Renal cortical epithelial cell (primary cell): ENCODE measurements around the gene JAML. TPM values are rescaled to one million over a fixed set of nuclear protein-coding genes. Genes with fewer than 3 reads are reported as not detected.

ENCODE experiments used
- DNase-seq: peaks from one replicate; pipeline ENCODE4 v3.0.0-alpha.2; 2011; ENCODE audit warnings: low read depth
- total RNA-seq: library from RNA; depleted of rRNA; stranded (reverse); fragments of >200 nt; gene quantifications from 2 replicates; pipeline ENCODE4 v1.2.3, GENCODE V29; 2014

JAML gene
- total RNA-seq, result not detected in 2 replicates

- DNase-seq, result no peak
Measured at GRCh38 chr11:118224511-118225188, at the start of gene JAML. TSS of gene JAML (minus strand) at chr11:118225011. CDS start at chr11:118214866, 10,145 bp downstream.

GRCh38 chr11:118274186-118274585, 49.4 kb upstream of the JAML start:
- peak; percentile 82 for DNase-seq

- DNase-seq, result no peak
Measured at GRCh38 chr11:118272001-118272400, 47.2 kb upstream of the JAML start.

- DNase-seq, result no peak
Measured at GRCh38 chr11:118267486-118267885, 42.7 kb upstream of the JAML start.

GRCh38 chr11:118265954-118266353, 41.1 kb upstream of the JAML start:
- DNase-seq, result peak; percentile 65

GRCh38 chr11:118264569-118265465, 40.0 kb upstream of the JAML start:
- peak; percentile 67 for DNase-seq

- peak; percentile 66 for DNase-seq
Measured at GRCh38 chr11:118263695-118264568, 39.1 kb upstream of the JAML start, which contains the start of gene MPZL2. TSS of gene MPZL2 (minus strand) at chr11:118264297. CDS start at chr11:118264153, 144 bp downstream.

- DNase-seq, result no peak
Measured at GRCh38 chr11:118263112-118263511, 38.3 kb upstream of the JAML start.

GRCh38 chr11:118260353-118260752, 35.5 kb upstream of the JAML start:
- DNase-seq, result no peak

- no peak for DNase-seq
Measured at GRCh38 chr11:118259138-118259537, 34.3 kb upstream of the JAML start.

GRCh38 chr11:118258410-118258809, 33.6 kb upstream of the JAML start:
- DNase-seq, result no peak

- DNase-seq, result no peak
Measured at GRCh38 chr11:118252688-118253087, 27.9 kb upstream of the JAML start.

- peak; percentile 91 for DNase-seq
Measured at GRCh38 chr11:118251858-118252652, 27.2 kb upstream of the JAML start, which contains the start of gene MPZL3. TSS of gene MPZL3 (minus strand) at chr11:118252365. CDS start at chr11:118252294, 71 bp downstream.

- DNase-seq, result peak; percentile 58
Measured at GRCh38 chr11:118247041-118247440, 22.2 kb upstream of the JAML start.

- DNase-seq, result no peak
Measured at GRCh38 chr11:118245936-118246562, 21.2 kb upstream of the JAML start.

GRCh38 chr11:118243993-118244762, 19.4 kb upstream of the JAML start:
- no peak for DNase-seq

GRCh38 chr11:118243161-118243560, 18.4 kb upstream of the JAML start:
- no peak for DNase-seq

GRCh38 chr11:118241764-118242098, 16.9 kb upstream of the JAML start:
- DNase-seq, result no peak

GRCh38 chr11:118240999-118241763, 16.4 kb upstream of the JAML start:
- peak; percentile 81 for DNase-seq
